GM10248 (cell line): ENCODE measurements around the gene GGPS1.
"Not testable (repeated sequence)": the region's sequence is repeated elsewhere in the genome, so short reads cannot be mapped to it uniquely, and the experiment has no call there.

Experiments
- CTCF ChIA-PET: fragments of 300-600 bp; sonication (Branson Sonifier 250); formaldehyde crosslinking; extraction: SDS; loops from one replicate; lab custom pipeline; 2021; ENCODE audit warnings: antibody characterized with exemption; lab: Yijun Ruan, JAX
- POLR2A ChIA-PET: fragments of 350-650 bp; sonication (Branson Sonifier 250); formaldehyde crosslinking; extraction: SDS; loops from one replicate; lab custom pipeline; 2020; ENCODE audit warnings: antibody characterized with exemption; lab: Yijun Ruan, JAX
- DNase-seq: peaks from one replicate; pipeline ENCODE4 v3.0.0; 2012; ENCODE audit errors: extremely low spot score
- CTCF ChIP-seq: IDR thresholded peaks from 2 replicates; pipeline ENCODE4 v1.5.1; 2012; ENCODE audit warnings: mild to moderate bottlenecking, low read depth; ENCODE audit errors: extremely low read depth, missing control alignments, control extremely low read depth

Gene GGPS1

GRCh38 chr1:235328271-235329138 lies at the start of gene GGPS1:
Gene GGPS1, plus strand, starts transcription at chr1:235328570. Its CDS starts 6,695 bp downstream, at chr1:235335265.
- ChIA-PET CTCF (interaction anchor here (1.0 to 1.7 kb wide), 3 partner anchors 15 to 88 kb away, joined by 4 to 5 read pairs (median 4); partner anchors contain the start of gene TBCE), POLR2A (interaction anchor here (0.5 to 0.7 kb wide), 3 partner anchors 89 to 168 kb away, joined by 3 read pairs; partner anchors contain the start of gene RBM34)
- no peak for TF ChIP-seq CTCF
- peak; percentile 92 for DNase-seq

- DNase-seq: no peak
- POLR2A ChIA-PET: no interaction called here
- CTCF ChIA-PET: interaction anchor here (1.5 kb wide), 1 partner anchor 20 kb away, joined by 3 read pairs; no protein-coding TSS in a partner anchor
- no peak for TF ChIP-seq CTCF
Measured at GRCh38 chr1:235278915-235279292, 49.5 kb upstream of the GGPS1 start.

GRCh38 chr1:235279694-235280093 lies 48.7 kb upstream of the GGPS1 start:
- ChIA-PET POLR2A (no interaction called here), CTCF (interaction anchor here (0.7 to 1.5 kb wide), 3 partner anchors 19 to 63 kb away, joined by 3 read pairs; no protein-coding TSS in a partner anchor)
- no peak for DNase-seq
- no peak for TF ChIP-seq CTCF

GRCh38 chr1:235280467-235280866 lies 47.9 kb upstream of the GGPS1 start:
- no peak for DNase-seq
- ChIA-PET POLR2A (no interaction called here), CTCF (interaction anchor here (1.4 to 1.5 kb wide), 2 partner anchors 22 to 62 kb away, joined by 3 read pairs; no protein-coding TSS in a partner anchor)
- no peak for TF ChIP-seq CTCF

GRCh38 chr1:235283636-235284035 lies 44.7 kb upstream of the GGPS1 start:
- CTCF ChIA-PET: interaction anchor here (1.1 to 1.5 kb wide), 4 partner anchors 9 to 31 kb away, joined by 3 to 6 read pairs (median 4); no protein-coding TSS in a partner anchor
- POLR2A ChIA-PET, DNase-seq: not testable (repeated sequence)

- CTCF ChIA-PET: interaction anchor here (0.9 to 1.5 kb wide), 7 partner anchors 8 to 38 kb away, joined by 3 to 6 read pairs (median 3); no protein-coding TSS in a partner anchor
- no peak for TF ChIP-seq CTCF
- POLR2A ChIA-PET: no interaction called here
- DNase-seq: no peak
Measured at GRCh38 chr1:235284231-235284769, 44.1 kb upstream of the GGPS1 start.
